ENCODE measurements around the gene GPC6. TPM values are rescaled to one million over a fixed set of nuclear protein-coding genes. Genes with fewer than 3 reads are reported as not detected.

GPC6 gene
- total RNA-seq, 4 donors from 2014 or later, result 13.7 to 21.7 (median 16.5) TPM

- H3K27ac ChIP-seq, result no peak overlapping the region
- no peak overlapping the region for H3K4me3 ChIP-seq
- no peaks in the 10 kb centered on the region for H3K27me3 ChIP-seq
- H3K36me3 ChIP-seq, result no peaks in the 10 kb centered on the region
- H3K9me3 ChIP-seq, result no peaks in the 10 kb centered on the region
- ATAC-seq, result no peak
- H3K4me1 ChIP-seq, result no peaks in the 10 kb centered on the region
- TF ChIP-seq CTCF (IDR thresholded peaks at IDR 0.05) (no peak), POLR2A (IDR thresholded peaks at IDR 0.05) (no peak), EP300 (IDR thresholded peaks at IDR 0.05) (no peak), POLR2AphosphoS5 (IDR thresholded peaks at IDR 0.05) (no peak)
Observed at GRCh38 chr13:93550236-93550635, 323.6 kb downstream of the GPC6 start.

GRCh38 chr13:93552596-93552995, 326.0 kb downstream of the GPC6 start:
- Histone ChIP-seq H3K4me3 (no peak overlapping the region), H3K36me3 (no peaks in the 10 kb centered on the region), H3K27me3 (no peaks in the 10 kb centered on the region), H3K27ac (no peak overlapping the region), H3K4me1 (no peaks in the 10 kb centered on the region), H3K9me3 (no peaks in the 10 kb centered on the region)
- ATAC-seq, result no peak
- no peak for TF ChIP-seq POLR2AphosphoS5 (IDR thresholded peaks at IDR 0.05)
- TF ChIP-seq POLR2A (IDR thresholded peaks at IDR 0.05), result no peak
- no peak for TF ChIP-seq CTCF (IDR thresholded peaks at IDR 0.05)
- no peak for TF ChIP-seq EP300 (IDR thresholded peaks at IDR 0.05)

- no peaks in the 10 kb centered on the region for H3K27me3 ChIP-seq
- no peaks in the 10 kb centered on the region for H3K4me1 ChIP-seq
- WGBS, 2 donors (ENCODE audit: low coverage in 1 of 2), result 76 to 78% methylated on average over 3 of the region's 3 CpGs
- no peaks in the 10 kb centered on the region for H3K36me3 ChIP-seq
- TF ChIP-seq CTCF (IDR thresholded peaks at IDR 0.05) (no peak), POLR2AphosphoS5 (IDR thresholded peaks at IDR 0.05) (no peak), POLR2A (IDR thresholded peaks at IDR 0.05) (no peak), EP300 (IDR thresholded peaks at IDR 0.05) (no peak)
- no peak overlapping the region for H3K27ac ChIP-seq
- ATAC-seq, result no peak
- no peak overlapping the region for H3K4me3 ChIP-seq
- H3K9me3 ChIP-seq, result no peaks in the 10 kb centered on the region
Observed at GRCh38 chr13:93554514-93554913, 327.9 kb downstream of the GPC6 start.

GRCh38 chr13:93558637-93559036, 332.0 kb downstream of the GPC6 start:
- Histone ChIP-seq H3K27ac (no peak overlapping the region), H3K27me3 (no peaks in the 10 kb centered on the region), H3K9me3 (no peaks in the 10 kb centered on the region), H3K36me3 (no peaks in the 10 kb centered on the region), H3K4me1 (no peaks in the 10 kb centered on the region), H3K4me3 (no peak overlapping the region)
- 56 to 72% methylated on average over 2 to 3 of the region's 3 CpGs for WGBS, 2 donors (ENCODE audit: low coverage in 1 of 2)
- ATAC-seq, result no peak
- TF ChIP-seq EP300 (IDR thresholded peaks at IDR 0.05) (no peak), POLR2A (IDR thresholded peaks at IDR 0.05) (no peak), CTCF (IDR thresholded peaks at IDR 0.05) (no peak), POLR2AphosphoS5 (IDR thresholded peaks at IDR 0.05) (no peak)

- no peak for TF ChIP-seq CTCF (IDR thresholded peaks at IDR 0.05)
- no peak for TF ChIP-seq EP300 (IDR thresholded peaks at IDR 0.05)
- TF ChIP-seq POLR2AphosphoS5 (IDR thresholded peaks at IDR 0.05), result no peak
- no peak overlapping the region for H3K4me3 ChIP-seq
- no peaks in the 10 kb centered on the region for H3K27me3 ChIP-seq
- H3K4me1 ChIP-seq, result no peaks in the 10 kb centered on the region
- WGBS, 2 donors (ENCODE audit: low coverage in 1 of 2), result 67 to 70% methylated on average over 3 of the region's 3 CpGs
- H3K36me3 ChIP-seq, result no peaks in the 10 kb centered on the region
- no peaks in the 10 kb centered on the region for H3K9me3 ChIP-seq
- no peak overlapping the region for H3K27ac ChIP-seq
- no peak for ATAC-seq
Observed at GRCh38 chr13:93559718-93560117, 333.1 kb downstream of the GPC6 start.
